Measurements from ENCODE around the gene ANKRD30B.
"Not testable (repeated sequence)": the region's sequence is repeated elsewhere in the genome, so short reads cannot be mapped to it uniquely, and the experiment has no call there.

ANKRD30B gene

DNA sequence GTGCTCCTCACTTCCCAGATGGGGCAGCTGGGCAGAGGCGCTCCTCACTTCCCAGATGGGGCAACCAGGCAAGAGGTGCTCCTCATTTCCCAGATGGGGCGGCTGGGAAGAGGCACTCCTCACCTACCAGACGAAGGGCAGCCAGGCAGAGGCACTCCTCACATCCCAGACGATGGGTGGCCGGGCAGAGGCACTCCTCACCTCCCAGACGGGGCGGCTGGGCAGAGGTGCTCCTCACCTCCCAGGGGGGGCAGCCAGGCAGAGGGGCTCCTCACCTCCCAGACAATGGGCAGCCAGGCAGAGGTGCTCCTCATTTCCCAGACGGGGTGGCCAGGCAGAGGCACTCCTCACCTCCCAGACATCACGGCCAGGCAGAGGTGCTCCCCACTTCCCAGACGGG lies 110.5 kb downstream of the ANKRD30B start:
- not testable (repeated sequence) for DNase-seq

DNA sequence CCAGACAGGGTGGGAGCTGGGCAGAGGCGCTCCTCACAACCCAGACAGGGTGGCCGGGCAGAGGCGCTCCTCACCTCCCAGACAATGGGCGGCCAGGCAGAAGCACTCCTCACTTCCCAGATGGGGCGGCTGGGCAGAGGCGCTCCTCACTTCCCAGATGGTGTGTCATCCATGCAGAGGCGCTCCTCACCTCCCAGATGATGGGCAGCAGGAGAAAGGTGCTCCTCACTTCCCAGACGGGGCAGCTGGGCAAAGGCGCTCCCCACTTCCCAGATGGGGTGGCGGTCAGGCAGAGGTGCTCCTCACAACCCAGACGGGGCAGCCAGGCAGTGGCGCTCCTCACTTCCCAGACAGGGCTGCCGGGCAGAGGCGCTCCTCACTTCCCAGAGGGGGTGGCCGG lies 112.0 kb downstream of the ANKRD30B start:
- not testable (repeated sequence) for DNase-seq

DNA sequence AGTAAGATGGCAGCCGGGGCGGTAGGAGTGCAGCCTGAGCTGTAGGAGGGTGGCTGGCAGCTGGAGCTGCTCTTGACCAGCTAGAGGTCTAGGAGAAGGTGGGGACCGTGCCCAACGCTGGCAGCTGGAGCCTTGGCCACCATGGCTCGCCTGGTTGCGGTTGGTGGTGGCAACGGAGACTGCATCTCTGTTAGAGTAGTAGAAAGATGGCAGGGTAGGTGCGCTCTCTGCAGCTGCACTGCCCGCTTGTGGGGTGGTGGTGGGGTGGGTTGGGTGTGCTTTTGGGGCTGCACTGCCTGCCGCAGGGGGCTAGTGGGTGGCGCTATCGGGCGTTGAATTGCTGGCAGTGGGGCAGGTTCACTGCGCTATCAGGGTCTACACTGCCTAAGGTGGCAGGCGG lies 118.5 kb downstream of the ANKRD30B start:
- not testable (repeated sequence) for DNase-seq

DNA sequence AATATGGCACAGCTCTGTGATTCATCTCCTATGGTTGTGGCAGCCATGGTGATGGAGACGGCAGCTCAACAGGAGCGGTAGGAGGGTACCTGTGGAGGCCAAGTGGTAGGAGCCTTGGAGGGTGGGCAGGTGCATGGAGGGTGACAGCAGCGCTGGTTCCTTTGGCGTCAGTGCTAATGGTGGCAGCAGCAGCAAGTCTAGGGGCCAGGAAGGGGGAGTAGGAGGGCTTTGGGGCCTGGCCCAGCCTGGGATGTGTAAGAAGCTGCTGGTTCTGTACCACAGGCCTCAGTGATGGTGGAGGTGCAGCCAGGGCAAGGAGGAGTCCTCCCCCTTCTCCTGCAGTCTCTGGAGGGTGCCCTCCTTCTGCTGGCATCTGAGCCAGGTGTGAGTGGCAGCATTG lies 120.0 kb downstream of the ANKRD30B start:
- not testable (repeated sequence) for DNase-seq

DNA sequence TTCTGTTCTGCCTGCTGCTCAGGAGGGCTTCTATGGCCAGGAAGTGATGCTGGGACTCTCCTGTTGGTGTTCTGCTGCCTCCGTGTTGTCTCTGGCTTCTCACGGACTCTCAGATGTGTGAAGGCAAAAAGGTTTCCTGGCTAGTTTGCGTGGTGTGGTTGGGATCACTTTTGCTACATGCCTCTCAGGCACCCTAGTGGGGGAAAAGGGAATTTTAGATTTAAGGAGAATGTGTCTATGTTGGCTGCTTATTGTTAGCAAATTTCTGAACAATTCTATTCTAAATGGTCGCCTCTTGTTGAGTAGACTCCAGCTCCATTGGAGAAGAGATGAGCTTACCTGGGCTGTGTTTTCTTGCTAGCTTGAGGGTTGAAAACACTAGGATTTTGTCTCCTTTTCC lies 120.9 kb downstream of the ANKRD30B start:
- DNase-seq, result not testable (repeated sequence)

DNA sequence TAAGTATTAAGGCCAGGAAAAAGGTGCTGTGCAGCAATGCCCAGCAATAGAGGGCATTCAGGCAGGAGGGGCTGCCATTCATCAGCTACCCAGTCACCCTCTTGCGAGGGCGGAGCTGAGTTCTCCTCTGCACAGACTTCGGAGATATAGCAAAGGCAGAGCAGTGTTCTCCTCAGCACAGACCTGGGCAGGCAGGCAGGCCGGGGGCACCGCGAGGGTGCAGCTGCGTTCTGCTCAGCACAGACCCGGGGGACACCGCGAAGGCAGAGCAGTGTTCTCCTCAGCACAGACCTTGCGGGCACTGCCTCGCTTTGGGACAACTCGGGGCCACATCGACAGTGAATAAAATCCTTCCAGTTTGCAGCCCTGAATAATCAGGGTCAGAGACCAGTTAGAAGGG lies 130.9 kb downstream of the ANKRD30B start:
- not testable (repeated sequence) for DNase-seq

DNA sequence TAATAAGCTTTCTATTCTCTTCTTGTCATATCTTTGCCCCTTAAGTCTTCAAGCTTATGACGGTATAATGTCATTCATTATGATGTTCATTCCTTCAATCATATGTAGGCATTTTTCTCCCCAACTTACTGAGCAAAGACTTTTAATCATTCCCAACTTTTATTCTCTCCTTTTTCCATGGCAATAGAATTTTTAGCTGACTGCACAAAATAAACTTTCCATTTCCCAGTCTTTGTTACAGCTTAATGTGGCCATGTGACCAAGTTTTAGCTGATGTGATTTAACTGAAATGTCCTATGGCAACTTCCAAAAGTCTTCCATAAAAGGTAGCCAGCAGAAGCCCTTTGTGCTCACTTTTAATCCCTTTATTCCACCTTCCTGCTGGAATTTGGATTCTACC lies 152.5 kb downstream of the ANKRD30B start:
- DNase-seq, result no peak

All from NCI-H748 treated with DMSO at 0.1 percent for 48 hours (cell line).